Breast epithelium (tissue), 4 donors: ENCODE results near the gene UBAC1. TPM values are rescaled to one million over a fixed set of nuclear protein-coding genes. Genes with fewer than 3 reads are reported as not detected.
A peak's percentile ranks its signal among the peaks of the same experiment; 100 is the strongest.

Experiments
- DNase-seq, 2 donors: peaks; one replicate each; pipeline ENCODE4 v3.0.0-alpha.2; 2019; ENCODE audit warnings: low spot score in 2 of 2
- H3K27ac ChIP-seq, 2 donors: fragments of 200-600 bp; sonication (generic) in 1 of 2; one replicate each; pipeline ENCODE4 v1.5.1; 2016 to 2019; ENCODE audit warnings: mild to moderate bottlenecking in 1 of 2
- H3K27me3 ChIP-seq, 2 donors: fragments of 200-600 bp; sonication (generic) in 1 of 2; one replicate each; pipeline versions ENCODE4 v1.5.1 to v1.6.0; 2017 to 2019; ENCODE audit warnings: control low read depth in 1 of 2, mild to moderate bottlenecking in 1 of 2
- H3K36me3 ChIP-seq: fragments of 200-600 bp; one replicate; pipeline ENCODE4 v1.5.1; 2019
- H3K4me1 ChIP-seq, 2 donors: fragments of 200-600 bp; sonication (generic); one replicate each; pipeline ENCODE4 v1.5.1; 2016 to 2019; ENCODE audit warnings: control low read depth in 1 of 2
- H3K4me3 ChIP-seq, 3 donors: fragments of 200-600 bp; sonication (generic); 1 replicate in 2 of 3; 2 replicates in 1 of 3; pipeline ENCODE4 v1.5.1; 2016 to 2019; ENCODE audit warnings: mild to moderate bottlenecking in 3 of 3, moderate library complexity in 2 of 3
- H3K9me3 ChIP-seq, 2 donors: fragments of 200-600 bp; sonication (generic) in 1 of 2; one replicate each; pipeline ENCODE4 v1.5.1; 2016 to 2019; ENCODE audit warnings: control low read depth in 1 of 2
- POLR2A ChIP-seq: fragments of 450-650 bp; IDR thresholded peaks from one replicate; pipeline ENCODE4 v1.6.1; 2016; ENCODE audit warnings: antibody characterized with exemption, mild to moderate bottlenecking, moderate library complexity
- POLR2AphosphoS5 ChIP-seq, 3 donors: sonication (generic); formaldehyde crosslinking; IDR thresholded peaks; one replicate each; pipeline ENCODE4 v1.6.1; 2017; ENCODE audit warnings: antibody characterized with exemption in 3 of 3
- intact Hi-C: fragments of 100-400 bp; cut with DNase I; formaldehyde crosslinking; loops from one replicate; pipeline ENCODE4 v1.15.1; 2023; ENCODE audit warnings: low total_unique reads
- total RNA-seq, 3 donors: library from RNA; depleted of rRNA; stranded (reverse); fragments of >200 nt; gene quantifications; one replicate each; pipeline ENCODE4 v1.1.0, GENCODE V29; 2016
- TF ChIP-seq, protein P1 (sequence below), 3 donors: fragments of 450-650 bp; IDR thresholded peaks; one replicate each; pipeline ENCODE4 v1.5.1; 2016 to 2017; ENCODE audit warnings: antibody characterized with exemption in 3 of 3, mild to moderate bottlenecking in 3 of 3, moderate library complexity in 3 of 3

UBAC1 gene, protein sequence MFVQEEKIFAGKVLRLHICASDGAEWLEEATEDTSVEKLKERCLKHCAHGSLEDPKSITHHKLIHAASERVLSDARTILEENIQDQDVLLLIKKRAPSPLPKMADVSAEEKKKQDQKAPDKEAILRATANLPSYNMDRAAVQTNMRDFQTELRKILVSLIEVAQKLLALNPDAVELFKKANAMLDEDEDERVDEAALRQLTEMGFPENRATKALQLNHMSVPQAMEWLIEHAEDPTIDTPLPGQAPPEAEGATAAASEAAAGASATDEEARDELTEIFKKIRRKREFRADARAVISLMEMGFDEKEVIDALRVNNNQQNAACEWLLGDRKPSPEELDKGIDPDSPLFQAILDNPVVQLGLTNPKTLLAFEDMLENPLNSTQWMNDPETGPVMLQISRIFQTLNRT
- 10 to 100 TPM; 39.2 to 53.0 (median 45.6) TPM for total RNA-seq

DNA sequence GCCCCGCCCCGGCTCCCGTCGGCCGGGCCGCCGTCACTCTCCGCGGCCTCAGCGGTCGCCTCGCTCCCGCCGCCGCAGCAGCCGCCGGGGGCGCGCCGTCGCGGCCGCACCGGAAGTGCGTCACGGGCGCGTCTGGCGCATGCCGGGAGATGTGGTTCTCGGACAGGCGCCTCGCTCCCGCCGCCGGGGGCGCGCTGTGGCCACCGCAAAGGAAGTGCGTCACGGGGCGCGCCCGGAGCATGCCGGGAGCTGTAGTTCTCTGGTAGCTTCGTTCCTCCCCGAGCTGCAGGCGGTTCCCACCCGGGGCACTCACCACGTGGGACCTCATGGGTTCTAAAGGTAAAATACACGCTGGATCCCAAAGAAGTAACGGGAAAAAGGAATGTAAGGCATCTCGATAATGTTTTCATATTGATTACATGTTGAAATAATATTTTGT is at the start of gene UBAC1:
TSS of gene UBAC1 (minus strand) at position 97 of the 439 bp plus-strand sequence. CDS start 211 bp downstream, outside the sequence.
- no peaks in the 10 kb centered on the region for H3K27me3 ChIP-seq
- DNase-seq, result peak; percentile 92 to 94
- peak within 1 kb of the TSS; percentile 82 to 94 (median 83) for H3K4me3 ChIP-seq
- intact Hi-C loops, result no loop called here
- TF ChIP-seq POLR2A (no peak), POLR2AphosphoS5 (IDR thresholded peaks at IDR 0.05) (peak; percentile 19 to 80 (median 71))
- TF ChIP-seq, protein P1, sequence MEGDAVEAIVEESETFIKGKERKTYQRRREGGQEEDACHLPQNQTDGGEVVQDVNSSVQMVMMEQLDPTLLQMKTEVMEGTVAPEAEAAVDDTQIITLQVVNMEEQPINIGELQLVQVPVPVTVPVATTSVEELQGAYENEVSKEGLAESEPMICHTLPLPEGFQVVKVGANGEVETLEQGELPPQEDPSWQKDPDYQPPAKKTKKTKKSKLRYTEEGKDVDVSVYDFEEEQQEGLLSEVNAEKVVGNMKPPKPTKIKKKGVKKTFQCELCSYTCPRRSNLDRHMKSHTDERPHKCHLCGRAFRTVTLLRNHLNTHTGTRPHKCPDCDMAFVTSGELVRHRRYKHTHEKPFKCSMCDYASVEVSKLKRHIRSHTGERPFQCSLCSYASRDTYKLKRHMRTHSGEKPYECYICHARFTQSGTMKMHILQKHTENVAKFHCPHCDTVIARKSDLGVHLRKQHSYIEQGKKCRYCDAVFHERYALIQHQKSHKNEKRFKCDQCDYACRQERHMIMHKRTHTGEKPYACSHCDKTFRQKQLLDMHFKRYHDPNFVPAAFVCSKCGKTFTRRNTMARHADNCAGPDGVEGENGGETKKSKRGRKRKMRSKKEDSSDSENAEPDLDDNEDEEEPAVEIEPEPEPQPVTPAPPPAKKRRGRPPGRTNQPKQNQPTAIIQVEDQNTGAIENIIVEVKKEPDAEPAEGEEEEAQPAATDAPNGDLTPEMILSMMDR (IDR thresholded peaks at IDR 0.05), result peak in 2 of 3 donors; percentile 21 to 45
- H3K36me3 ChIP-seq, result no peaks in the 10 kb centered on the region
- H3K27ac ChIP-seq, result peak within 1 kb of the TSS; percentile 76 to 90
- H3K4me1 ChIP-seq, result no peaks in the 10 kb centered on the region
- H3K9me3 ChIP-seq, result no peaks in the 10 kb centered on the region

DNA sequence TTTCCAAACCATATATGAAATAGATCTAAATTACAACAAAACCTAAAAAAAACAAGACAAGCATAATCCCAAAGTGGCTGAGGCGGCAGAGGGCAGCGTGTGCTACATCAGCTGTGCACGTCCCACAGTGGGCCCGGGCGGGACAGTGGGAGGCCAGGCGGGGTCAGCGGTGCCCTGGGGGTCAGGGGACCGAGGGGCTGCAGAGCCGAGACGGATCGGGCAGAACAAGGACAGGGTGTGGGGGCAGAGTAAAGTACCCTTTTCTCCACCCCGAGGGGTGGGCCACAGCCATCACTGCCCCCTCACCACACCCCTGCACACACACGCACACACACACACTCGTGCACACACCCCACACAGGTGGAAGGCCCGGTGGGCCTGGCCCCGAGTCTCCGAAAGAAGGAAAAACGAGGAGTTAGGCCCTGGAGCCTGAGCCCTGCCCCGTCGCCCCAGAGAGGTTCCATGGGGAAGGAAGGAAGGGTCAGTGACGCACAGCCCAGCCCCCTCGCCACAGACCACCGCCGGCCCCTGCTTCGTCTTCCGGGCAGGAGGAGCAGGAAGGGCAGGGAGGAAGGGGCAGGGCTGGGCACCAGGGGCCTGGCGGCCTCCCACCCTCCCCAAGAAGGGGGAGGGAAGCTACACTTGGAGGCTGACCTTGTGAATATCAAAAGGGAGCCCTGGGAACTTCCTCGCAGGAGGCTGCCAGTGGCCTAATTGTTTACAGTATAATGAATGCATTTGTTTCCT is 49.6 kb upstream of the UBAC1 start:
- H3K4me1 ChIP-seq, result no peaks in the 10 kb centered on the region
- H3K27ac ChIP-seq, result peak overlapping the region in 1 of 2 donors; percentile 81
- no peaks in the 10 kb centered on the region for H3K27me3 ChIP-seq
- no peaks in the 10 kb centered on the region for H3K36me3 ChIP-seq
- H3K4me3 ChIP-seq, result no peak overlapping the region
- no peak for DNase-seq
- TF ChIP-seq, protein P1 (IDR thresholded peaks at IDR 0.05), result no peak
- no peaks in the 10 kb centered on the region for H3K9me3 ChIP-seq
- intact Hi-C loops, result no loop called here

DNA sequence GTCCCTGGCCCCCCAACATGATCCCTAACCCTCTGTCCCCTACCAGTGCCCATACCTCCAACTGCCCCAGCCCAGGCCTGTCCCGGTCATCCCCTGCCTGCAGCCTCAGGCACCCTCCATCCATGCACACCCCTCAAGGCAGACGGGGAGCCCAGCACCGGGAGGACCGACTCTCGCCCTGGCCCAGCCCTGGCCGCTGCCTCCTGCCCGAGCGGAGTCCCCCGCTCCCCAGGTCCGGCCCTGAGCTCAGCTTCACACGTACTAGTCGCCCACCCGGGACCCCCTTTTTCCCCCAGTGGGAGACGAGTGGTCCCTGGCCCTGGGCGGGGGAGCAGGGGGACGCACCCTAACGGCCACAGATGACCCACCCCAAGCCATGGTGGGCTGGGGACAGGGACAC is 49.0 kb upstream of the UBAC1 start:
- Histone ChIP-seq H3K27ac (peak overlapping the region in 1 of 2 donors; percentile 81), H3K36me3 (no peaks in the 10 kb centered on the region), H3K27me3 (no peaks in the 10 kb centered on the region), H3K9me3 (no peaks in the 10 kb centered on the region), H3K4me3 (no peak overlapping the region), H3K4me1 (no peaks in the 10 kb centered on the region)
- intact Hi-C loops, result no loop called here
- TF ChIP-seq, protein P1 (IDR thresholded peaks at IDR 0.05), result no peak
- TF ChIP-seq POLR2A (no peak), POLR2AphosphoS5 (IDR thresholded peaks at IDR 0.05) (no peak)
- no peak for DNase-seq

DNA sequence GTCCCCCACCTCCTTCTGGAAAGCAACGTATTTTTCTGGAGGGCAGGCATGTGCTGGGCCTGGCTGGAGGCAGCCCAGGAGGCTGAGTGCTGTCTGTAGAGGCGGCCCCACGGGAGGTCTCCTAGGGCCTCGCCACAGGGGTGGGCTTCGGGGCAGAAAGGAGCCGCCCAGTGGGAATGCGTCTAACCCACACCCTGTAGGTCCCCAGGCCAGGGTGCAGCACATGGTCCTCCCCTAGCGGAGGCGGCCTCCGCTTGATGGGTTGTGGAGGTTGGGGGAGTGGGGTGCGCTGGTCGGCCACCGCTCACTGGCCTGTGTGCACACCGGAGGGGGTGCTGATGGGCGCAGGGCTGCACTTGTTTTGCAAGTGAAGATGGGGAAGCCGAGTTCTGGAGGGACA is 48.3 kb upstream of the UBAC1 start:
- Histone ChIP-seq H3K36me3 (no peaks in the 10 kb centered on the region), H3K4me3 (no peak overlapping the region), H3K9me3 (no peaks in the 10 kb centered on the region), H3K4me1 (no peaks in the 10 kb centered on the region), H3K27me3 (no peaks in the 10 kb centered on the region), H3K27ac (peak overlapping the region in 1 of 2 donors; percentile 32)
- TF ChIP-seq, protein P1 (IDR thresholded peaks at IDR 0.05), result no peak
- TF ChIP-seq POLR2AphosphoS5 (IDR thresholded peaks at IDR 0.05), result no peak
- no peak for TF ChIP-seq POLR2A
- intact Hi-C loops, result no loop called here
- DNase-seq, result no peak

DNA sequence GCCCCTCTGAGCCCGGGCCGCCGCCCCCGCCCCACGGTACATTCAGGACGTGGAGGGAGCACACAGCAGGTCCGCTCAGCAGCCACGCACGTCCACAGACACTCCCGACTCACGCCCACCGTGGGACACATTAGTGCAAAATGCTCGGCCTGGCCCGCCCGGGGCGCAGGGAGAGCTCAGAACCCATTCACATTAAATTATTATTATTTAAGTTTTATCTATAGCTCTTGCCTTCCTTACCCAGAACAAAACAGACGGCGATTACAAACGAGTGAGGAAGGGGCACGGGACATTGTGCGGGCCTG is 47.5 kb upstream of the UBAC1 start:
- H3K4me3 ChIP-seq, result no peak overlapping the region
- no peak for DNase-seq
- no peaks in the 10 kb centered on the region for H3K27me3 ChIP-seq
- H3K9me3 ChIP-seq, result no peaks in the 10 kb centered on the region
- H3K36me3 ChIP-seq, result no peaks in the 10 kb centered on the region
- intact Hi-C loops, result no loop called here
- TF ChIP-seq POLR2A (no peak), POLR2AphosphoS5 (IDR thresholded peaks at IDR 0.05) (no peak)
- TF ChIP-seq, protein P1 (IDR thresholded peaks at IDR 0.05), result no peak
- no peaks in the 10 kb centered on the region for H3K4me1 ChIP-seq
- H3K27ac ChIP-seq, result peak overlapping the region in 1 of 2 donors; percentile 32
